DND-41 (cell line): ENCODE results near the gene MADCAM1.

Experiments used
- ATAC-seq: fragments of 200-7000 bp; cut with Tn5 transposase; 3 replicates; pipeline ENCODE4 v1.9.1; 2021; ENCODE audit warnings: low read depth; ENCODE audit not compliant: insufficient read depth
- DNase-seq: peaks from one replicate; pipeline ENCODE4 v3.0.0-alpha.2; 2020
- H2AFZ ChIP-seq: 2 replicates; pipeline ENCODE4 v1.6.0; 2012; ENCODE audit warnings: low read depth, low read length
- H3K27ac ChIP-seq: 2 replicates; pipeline ENCODE4 v1.5.1; 2012; ENCODE audit warnings: low read length, inconsistent platforms
- H3K27me3 ChIP-seq: fragments of 200-600 bp; sonication (generic); 2 replicates; pipeline ENCODE4 v1.6.0; 2012; ENCODE audit warnings: low read length, mild to moderate bottlenecking, inconsistent platforms; ENCODE audit not compliant: insufficient read depth, poor library complexity
- H3K36me3 ChIP-seq: 2 replicates; pipeline ENCODE4 v1.5.1; 2012; ENCODE audit warnings: low read length, inconsistent platforms; ENCODE audit not compliant: insufficient read depth
- H3K4me1 ChIP-seq: 2 replicates; pipeline ENCODE4 v1.5.1; 2012; ENCODE audit warnings: mild to moderate bottlenecking, low read length; ENCODE audit not compliant: insufficient read depth
- H3K4me2 ChIP-seq: 2 replicates; pipeline ENCODE4 v1.6.0; 2012; ENCODE audit warnings: mild to moderate bottlenecking, moderate library complexity, low read length, inconsistent platforms; ENCODE audit not compliant: insufficient read depth
- H3K4me3 ChIP-seq, 2 experiments: fragments of 200-600 bp in 1 of 2; shearing (Covaris generic) in 1 of 2; 2 replicates each; pipeline ENCODE4 v1.5.1; 2012 to 2016; ENCODE audit warnings: inconsistent platforms in 2 of 2, low read length in 2 of 2, mild to moderate bottlenecking in 2 of 2, low read depth in 1 of 2, moderate library complexity in 1 of 2
- H3K79me2 ChIP-seq: 2 replicates; pipeline ENCODE4 v1.6.0; 2012; ENCODE audit warnings: low read length, inconsistent platforms; ENCODE audit not compliant: insufficient read depth
- H3K9ac ChIP-seq: 2 replicates; pipeline ENCODE4 v1.6.0; 2012; ENCODE audit warnings: low read depth, mild to moderate bottlenecking, inconsistent platforms, low read length, moderate library complexity
- H3K9me3 ChIP-seq: 2 replicates; pipeline ENCODE4 v1.5.1; 2012; ENCODE audit warnings: low read length, moderate library complexity, mild to moderate bottlenecking, inconsistent platforms; ENCODE audit not compliant: insufficient read depth, severe bottlenecking
- H4K20me1 ChIP-seq: 2 replicates; pipeline ENCODE4 v1.6.0; 2012; ENCODE audit warnings: low read length; ENCODE audit not compliant: insufficient read depth
- EZH2 ChIP-seq: IDR thresholded peaks from 3 replicates; pipeline ENCODE4 v1.6.1; 2012; ENCODE audit warnings: borderline replicate concordance, low read depth, mild to moderate bottlenecking, moderate library complexity, low read length, inconsistent platforms; ENCODE audit not compliant: severe bottlenecking

MADCAM1 gene

GRCh38 chr19:554817-555216, 58.5 kb downstream of the MADCAM1 start:
- no peaks in the 10 kb centered on the region for H4K20me1 ChIP-seq
- no peaks in the 10 kb centered on the region for H3K79me2 ChIP-seq
- no peaks in the 10 kb centered on the region for H3K9me3 ChIP-seq
- no peak overlapping the region for H3K9ac ChIP-seq
- no peak overlapping the region for H2AFZ ChIP-seq
- H3K27me3 ChIP-seq, result no peaks in the 10 kb centered on the region
- H3K4me3 ChIP-seq, result no peak overlapping the region
- no peak overlapping the region for H3K27ac ChIP-seq
- ATAC-seq (no peak), DNase-seq (no peak)
- no peak overlapping the region for H3K4me2 ChIP-seq
- TF ChIP-seq EZH2, result no peak
- no peaks in the 10 kb centered on the region for H3K4me1 ChIP-seq
- no peaks in the 10 kb centered on the region for H3K36me3 ChIP-seq
